ENCODE results near the gene OPRL1.

The OPRL1 gene

DNA sequence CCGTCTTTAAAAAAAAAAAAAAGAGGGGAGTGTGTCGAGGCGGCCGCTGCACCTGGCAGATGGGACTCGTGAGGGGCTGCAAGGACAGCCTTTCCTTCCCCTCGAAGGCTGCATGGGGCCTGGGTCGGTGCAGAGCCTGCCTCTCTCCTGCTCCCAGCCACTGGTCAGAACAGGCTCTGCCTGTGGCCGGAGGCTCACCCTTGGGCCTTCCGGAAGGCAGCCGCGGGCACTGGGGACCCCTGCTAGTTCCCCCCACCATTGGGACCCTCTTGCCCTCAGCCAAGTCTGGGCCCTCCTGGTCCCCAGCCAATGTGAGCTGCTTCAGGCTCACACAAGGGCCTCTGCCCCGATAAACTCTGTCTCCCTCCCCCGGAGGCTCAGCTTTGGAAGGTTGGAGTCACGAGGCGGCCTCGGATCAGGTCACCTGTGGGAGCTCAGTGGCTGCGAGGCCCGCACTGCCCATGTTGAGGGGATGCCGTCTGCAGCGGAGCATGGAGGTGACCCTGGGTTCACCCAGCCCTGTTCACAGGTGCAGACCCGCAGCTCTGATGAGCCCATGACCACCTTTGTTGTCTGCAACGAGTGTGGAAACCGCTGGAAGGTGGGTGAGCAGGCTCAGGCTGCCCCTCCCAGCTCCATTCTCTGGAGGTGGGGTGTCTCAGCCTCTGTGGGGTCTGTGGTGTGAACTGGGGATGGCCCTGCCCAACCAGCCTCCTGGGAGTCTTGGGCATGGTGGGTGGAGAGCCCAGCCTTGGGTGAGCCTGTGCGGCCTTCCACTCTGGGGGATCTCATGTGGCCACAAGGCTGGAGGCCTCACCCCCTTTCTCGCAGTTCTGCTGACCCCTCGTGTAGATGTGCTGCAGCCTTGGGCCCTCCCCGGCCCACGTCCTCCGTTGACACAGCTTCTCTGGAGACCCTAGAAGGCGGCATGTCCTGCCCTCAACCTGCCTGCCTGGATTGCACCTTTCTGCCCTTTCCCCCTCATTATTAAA, 8.2 kb upstream of the OPRL1 start:
- Histone ChIP-seq H3K79me2 (ENCODE audit: control insufficient read depth, insufficient read depth, low read length, poor library complexity) (no peaks in the 10 kb centered on the region), H2BK5ac (ENCODE audit: low read depth, low read length, poor library complexity) (no peak overlapping the region), H3K27me3 (ENCODE audit: insufficient read depth, low read length) (no peaks in the 10 kb centered on the region), H3K4me3 (ENCODE audit: low read depth, low read length) (no peak overlapping the region), H3K9me3 (ENCODE audit: insufficient read depth, low read depth, low read length) (no peaks in the 10 kb centered on the region), H3K18ac (ENCODE audit: low read length) (no peak overlapping the region), H4K91ac (ENCODE audit: low read depth, low read length) (no peak overlapping the region), H3K4me1 (ENCODE audit: control insufficient read depth in 1 of 2, insufficient read depth in 2 of 2, low read length in 2 of 2) (no peaks in the 10 kb centered on the region), H2BK12ac (ENCODE audit: low read length) (no peak overlapping the region), H4K8ac (ENCODE audit: low read depth, low read length) (no peak overlapping the region), H2AK5ac (ENCODE audit: low read length) (no peak overlapping the region), H3K14ac (ENCODE audit: low read length) (no peak overlapping the region), H3K36me3 (ENCODE audit: control insufficient read depth in 1 of 2, insufficient read depth in 2 of 2, low read length in 2 of 2) (peaks cover 21 to 32% of the 10 kb centered on the region in 2 experiments), H3K9ac (ENCODE audit: low read length) (no peak overlapping the region), H3K27ac (ENCODE audit: low read depth, low read length) (no peak overlapping the region), H3K23ac (ENCODE audit: low read length) (no peak overlapping the region), H2BK120ac (ENCODE audit: insufficient read depth, low read length, poor library complexity) (no peak overlapping the region), H3K4ac (ENCODE audit: low read depth, low read length) (no peak overlapping the region), H4K12ac (ENCODE audit: low read depth, low read length) (no peak overlapping the region), H2AFZ (ENCODE audit: insufficient read depth, low read length, poor library complexity) (no peak overlapping the region), H3K79me1 (ENCODE audit: low read length) (no peaks in the 10 kb centered on the region), H3K4me2 (ENCODE audit: low read length) (no peak overlapping the region)
- no peak for DNase-seq
- WGBS (ENCODE audit: extremely low coverage, insufficient coverage, insufficient read length) = no CpG with 5 or more reads among the region's 30 CpGs

DNA sequence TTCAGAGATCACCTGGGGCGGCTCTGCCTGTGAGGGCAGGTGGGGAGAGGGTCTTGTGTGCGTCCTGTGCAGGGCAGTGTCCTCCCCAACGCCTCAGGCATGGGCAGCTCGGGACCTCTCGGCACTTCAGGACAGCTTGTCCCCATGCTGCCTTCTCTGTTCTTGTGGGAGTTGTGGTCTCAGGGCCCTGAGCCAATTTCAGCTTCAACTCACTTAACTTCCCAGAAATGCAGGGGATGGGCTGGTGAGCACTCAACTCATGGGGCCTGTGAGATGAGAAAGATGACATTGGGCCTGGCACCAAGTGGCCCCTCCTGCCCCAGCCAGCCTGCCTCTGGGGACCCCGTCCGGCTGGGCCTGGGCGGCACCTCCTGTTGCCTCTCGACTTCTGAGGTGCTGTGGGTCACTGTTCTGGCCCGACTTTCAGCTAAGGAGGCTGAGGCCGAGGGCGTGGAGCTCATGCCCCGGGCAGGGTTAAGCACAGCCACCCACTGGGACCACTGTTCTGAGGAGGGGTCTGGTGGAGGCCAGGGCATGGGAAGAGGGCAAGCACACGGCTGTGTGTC, 7.3 kb upstream of the OPRL1 start:
- H2BK120ac ChIP-seq (ENCODE audit: insufficient read depth, low read length, poor library complexity) = no peak overlapping the region
- H3K18ac ChIP-seq (ENCODE audit: low read length) = no peak overlapping the region
- no peak overlapping the region for H3K4me3 ChIP-seq (ENCODE audit: low read depth, low read length)
- no peak overlapping the region for H3K4me2 ChIP-seq (ENCODE audit: low read length)
- no peaks in the 10 kb centered on the region for H3K79me2 ChIP-seq (ENCODE audit: control insufficient read depth, insufficient read depth, low read length, poor library complexity)
- no peaks in the 10 kb centered on the region for H3K4me1 ChIP-seq (ENCODE audit: control insufficient read depth in 1 of 2, insufficient read depth in 2 of 2, low read length in 2 of 2)
- no peak overlapping the region for H3K9ac ChIP-seq (ENCODE audit: low read length)
- no peak overlapping the region for H3K14ac ChIP-seq (ENCODE audit: low read length)
- H3K4ac ChIP-seq (ENCODE audit: low read depth, low read length) = no peak overlapping the region
- H3K79me1 ChIP-seq (ENCODE audit: low read length) = no peaks in the 10 kb centered on the region
- H2BK5ac ChIP-seq (ENCODE audit: low read depth, low read length, poor library complexity) = no peak overlapping the region
- H4K12ac ChIP-seq (ENCODE audit: low read depth, low read length) = no peak overlapping the region
- no peak overlapping the region for H4K8ac ChIP-seq (ENCODE audit: low read depth, low read length)
- no peak overlapping the region for H2AFZ ChIP-seq (ENCODE audit: insufficient read depth, low read length, poor library complexity)
- H3K27ac ChIP-seq (ENCODE audit: low read depth, low read length) = no peak overlapping the region
- DNase-seq = no peak
- H3K27me3 ChIP-seq (ENCODE audit: insufficient read depth, low read length) = no peaks in the 10 kb centered on the region
- peaks cover 21 to 32% of the 10 kb centered on the region in 2 experiments for H3K36me3 ChIP-seq (ENCODE audit: control insufficient read depth in 1 of 2, insufficient read depth in 2 of 2, low read length in 2 of 2)
- H4K91ac ChIP-seq (ENCODE audit: low read depth, low read length) = no peak overlapping the region
- H2AK5ac ChIP-seq (ENCODE audit: low read length) = no peak overlapping the region
- no peak overlapping the region for H3K23ac ChIP-seq (ENCODE audit: low read length)
- WGBS (ENCODE audit: extremely low coverage, insufficient coverage, insufficient read length) = no CpG with 5 or more reads among the region's 14 CpGs
- no peaks in the 10 kb centered on the region for H3K9me3 ChIP-seq (ENCODE audit: insufficient read depth, low read depth, low read length)
- H2BK12ac ChIP-seq (ENCODE audit: low read length) = no peak overlapping the region

DNA sequence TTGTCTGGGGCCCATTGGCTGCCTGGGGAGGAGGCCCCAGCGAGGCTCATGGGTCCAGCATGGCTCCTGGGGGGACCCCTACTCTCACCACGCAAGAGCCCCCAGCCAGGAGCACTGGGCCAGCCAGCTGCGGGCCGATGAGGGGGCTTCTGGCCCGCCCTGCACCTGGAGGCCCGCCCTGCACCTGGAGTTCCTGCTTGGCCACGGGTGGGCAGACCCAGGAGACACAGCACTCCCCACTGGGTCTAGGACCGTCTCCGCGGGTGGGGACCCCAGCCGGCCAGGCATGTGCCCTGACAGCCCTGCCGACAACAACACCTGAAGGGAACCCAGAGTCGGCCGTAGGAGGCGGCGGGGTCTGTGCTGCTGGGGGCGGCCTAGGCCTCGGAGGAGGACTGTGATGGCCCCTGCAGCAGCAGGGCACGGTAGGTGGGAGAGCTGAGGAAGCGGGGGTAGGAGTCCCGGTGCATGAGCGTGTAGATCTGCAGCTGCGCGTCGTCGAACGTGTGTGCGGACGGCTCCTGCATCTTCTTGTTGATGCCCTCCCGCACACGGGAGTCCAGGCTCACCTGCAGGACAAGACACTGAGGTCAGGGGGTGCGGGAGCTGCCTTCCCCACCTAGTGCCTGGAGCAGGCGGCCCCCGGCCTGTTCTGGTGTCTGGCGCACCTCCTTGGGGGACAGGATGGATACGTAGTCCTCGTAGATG, 6.3 kb upstream of the OPRL1 start:
- H2BK5ac ChIP-seq (ENCODE audit: low read depth, low read length, poor library complexity) = no peak overlapping the region
- H2AFZ ChIP-seq (ENCODE audit: insufficient read depth, low read length, poor library complexity) = no peak overlapping the region
- no peak overlapping the region for H3K27ac ChIP-seq (ENCODE audit: low read depth, low read length)
- no peak overlapping the region for H3K4me2 ChIP-seq (ENCODE audit: low read length)
- H3K4me3 ChIP-seq (ENCODE audit: low read depth, low read length) = no peak overlapping the region
- H3K18ac ChIP-seq (ENCODE audit: low read length) = no peak overlapping the region
- H3K27me3 ChIP-seq (ENCODE audit: insufficient read depth, low read length) = no peaks in the 10 kb centered on the region
- no peak overlapping the region for H3K23ac ChIP-seq (ENCODE audit: low read length)
- no peak overlapping the region for H3K14ac ChIP-seq (ENCODE audit: low read length)
- H4K8ac ChIP-seq (ENCODE audit: low read depth, low read length) = no peak overlapping the region
- H4K91ac ChIP-seq (ENCODE audit: low read depth, low read length) = no peak overlapping the region
- DNase-seq = no peak
- H2BK120ac ChIP-seq (ENCODE audit: insufficient read depth, low read length, poor library complexity) = no peak overlapping the region
- H3K9me3 ChIP-seq (ENCODE audit: insufficient read depth, low read depth, low read length) = no peaks in the 10 kb centered on the region
- peaks cover 0 to 4% of the 10 kb centered on the region in 2 experiments for H3K4me1 ChIP-seq (ENCODE audit: control insufficient read depth in 1 of 2, insufficient read depth in 2 of 2, low read length in 2 of 2)
- no peak overlapping the region for H2AK5ac ChIP-seq (ENCODE audit: low read length)
- H3K9ac ChIP-seq (ENCODE audit: low read length) = no peak overlapping the region
- H4K12ac ChIP-seq (ENCODE audit: low read depth, low read length) = no peak overlapping the region
- H3K36me3 ChIP-seq (ENCODE audit: control insufficient read depth in 1 of 2, insufficient read depth in 2 of 2, low read length in 2 of 2) = peaks cover 21 to 32% of the 10 kb centered on the region in 2 experiments
- no peaks in the 10 kb centered on the region for H3K79me2 ChIP-seq (ENCODE audit: control insufficient read depth, insufficient read depth, low read length, poor library complexity)
- no peak overlapping the region for H3K4ac ChIP-seq (ENCODE audit: low read depth, low read length)
- H3K79me1 ChIP-seq (ENCODE audit: low read length) = no peaks in the 10 kb centered on the region
- no CpG with 5 or more reads among the region's 37 CpGs for WGBS (ENCODE audit: extremely low coverage, insufficient coverage, insufficient read length)
- H2BK12ac ChIP-seq (ENCODE audit: low read length) = no peak overlapping the region

DNA sequence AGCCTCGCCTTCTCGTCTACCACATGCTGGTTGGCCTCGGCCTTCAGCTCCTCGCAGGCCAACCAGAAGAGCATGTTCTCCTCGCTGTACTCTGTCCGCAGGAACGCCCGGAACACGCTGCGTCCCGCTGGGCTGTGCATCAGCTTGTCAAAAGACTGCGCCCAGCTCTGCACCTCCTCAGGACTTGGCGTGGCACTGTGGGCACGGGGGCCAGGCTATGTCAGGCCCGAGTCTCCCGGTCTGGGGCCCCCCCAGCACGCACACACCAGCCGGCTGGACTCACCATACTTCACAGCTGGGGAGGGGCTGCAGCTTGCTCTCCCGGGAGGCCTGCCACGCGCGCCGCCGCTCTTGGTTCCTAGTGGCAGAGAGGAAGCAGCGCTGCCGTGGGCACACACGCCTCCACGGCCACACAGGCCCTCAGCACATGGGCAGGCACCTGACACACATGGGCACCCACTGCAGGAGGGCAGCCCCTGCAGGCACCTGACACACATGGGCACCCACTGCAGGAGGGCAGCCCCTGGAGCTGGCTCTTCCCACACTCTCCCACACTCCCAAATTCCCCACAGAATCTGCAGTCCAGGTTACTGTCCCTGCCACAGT, 5.6 kb upstream of the OPRL1 start:
- H2BK12ac ChIP-seq (ENCODE audit: low read length) = no peak overlapping the region
- H2AFZ ChIP-seq (ENCODE audit: insufficient read depth, low read length, poor library complexity) = no peak overlapping the region
- no peak overlapping the region for H3K4ac ChIP-seq (ENCODE audit: low read depth, low read length)
- H3K79me2 ChIP-seq (ENCODE audit: control insufficient read depth, insufficient read depth, low read length, poor library complexity) = peaks cover 4% of the 10 kb centered on the region
- peaks cover 21 to 32% of the 10 kb centered on the region in 2 experiments for H3K36me3 ChIP-seq (ENCODE audit: control insufficient read depth in 1 of 2, insufficient read depth in 2 of 2, low read length in 2 of 2)
- H3K9ac ChIP-seq (ENCODE audit: low read length) = no peak overlapping the region
- no peak overlapping the region for H3K27ac ChIP-seq (ENCODE audit: low read depth, low read length)
- no peak overlapping the region for H3K18ac ChIP-seq (ENCODE audit: low read length)
- H4K91ac ChIP-seq (ENCODE audit: low read depth, low read length) = no peak overlapping the region
- no peak overlapping the region for H3K14ac ChIP-seq (ENCODE audit: low read length)
- H2BK120ac ChIP-seq (ENCODE audit: insufficient read depth, low read length, poor library complexity) = no peak overlapping the region
- H3K27me3 ChIP-seq (ENCODE audit: insufficient read depth, low read length) = no peaks in the 10 kb centered on the region
- H3K23ac ChIP-seq (ENCODE audit: low read length) = no peak overlapping the region
- H4K12ac ChIP-seq (ENCODE audit: low read depth, low read length) = no peak overlapping the region
- no peak for DNase-seq
- H2BK5ac ChIP-seq (ENCODE audit: low read depth, low read length, poor library complexity) = no peak overlapping the region
- no peak overlapping the region for H4K8ac ChIP-seq (ENCODE audit: low read depth, low read length)
- no CpG with 5 or more reads among the region's 28 CpGs for WGBS (ENCODE audit: extremely low coverage, insufficient coverage, insufficient read length)
- no peak overlapping the region for H3K4me3 ChIP-seq (ENCODE audit: low read depth, low read length)
- no peak overlapping the region for H3K4me2 ChIP-seq (ENCODE audit: low read length)
- no peaks in the 10 kb centered on the region for H3K9me3 ChIP-seq (ENCODE audit: insufficient read depth, low read depth, low read length)
- H3K79me1 ChIP-seq (ENCODE audit: low read length) = peaks cover 4% of the 10 kb centered on the region
- peaks cover 4 to 8% of the 10 kb centered on the region in 2 experiments for H3K4me1 ChIP-seq (ENCODE audit: control insufficient read depth in 1 of 2, insufficient read depth in 2 of 2, low read length in 2 of 2)
- no peak overlapping the region for H2AK5ac ChIP-seq (ENCODE audit: low read length)
